MM.1S (cell line): Measurements from ENCODE around the gene ROR2.

ENCODE experiments used
- EZH2 ChIP-seq: fragments of 300-600 bp; sonication (generic); optimal IDR thresholded peaks from 2 replicates; pipeline ENCODE3; 2017; ENCODE audit warnings: low read depth, mild to moderate bottlenecking, antibody characterized with exemption, low read length, mixed read lengths
- EZH2phosphoT487 ChIP-seq: fragments of 300-600 bp; sonication (generic); IDR thresholded peaks from 2 replicates; pipeline ENCODE4 v1.6.1; 2018; ENCODE audit warnings: antibody characterized with exemption, low read length
- TF ChIP-seq, protein P1 (sequence below): fragments of 300-600 bp; sonication (generic); IDR thresholded peaks from 2 replicates; pipeline ENCODE4 v1.5.1; 2016; ENCODE audit warnings: antibody characterized with exemption, low read length, mixed read lengths

DNA sequence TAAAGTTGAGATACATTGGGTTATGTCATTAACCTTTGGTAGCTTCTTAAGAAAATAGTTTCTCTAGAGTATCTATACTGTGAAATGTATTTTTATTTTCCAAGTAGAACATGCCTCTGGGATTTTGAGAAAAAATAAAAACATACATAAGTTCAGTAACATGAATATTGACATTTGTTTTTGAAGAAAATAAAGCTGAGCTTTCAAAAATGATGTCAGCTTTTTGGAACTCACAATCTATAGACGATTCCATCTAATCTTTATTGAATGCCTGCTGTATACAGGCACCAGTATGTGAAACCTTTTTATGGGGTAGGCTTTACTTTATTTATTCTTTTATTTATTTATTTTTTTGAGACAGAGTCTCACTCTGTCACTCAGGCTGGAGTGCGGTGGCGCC is 350.5 kb downstream of the ROR2 start:
- TF ChIP-seq, protein P1, sequence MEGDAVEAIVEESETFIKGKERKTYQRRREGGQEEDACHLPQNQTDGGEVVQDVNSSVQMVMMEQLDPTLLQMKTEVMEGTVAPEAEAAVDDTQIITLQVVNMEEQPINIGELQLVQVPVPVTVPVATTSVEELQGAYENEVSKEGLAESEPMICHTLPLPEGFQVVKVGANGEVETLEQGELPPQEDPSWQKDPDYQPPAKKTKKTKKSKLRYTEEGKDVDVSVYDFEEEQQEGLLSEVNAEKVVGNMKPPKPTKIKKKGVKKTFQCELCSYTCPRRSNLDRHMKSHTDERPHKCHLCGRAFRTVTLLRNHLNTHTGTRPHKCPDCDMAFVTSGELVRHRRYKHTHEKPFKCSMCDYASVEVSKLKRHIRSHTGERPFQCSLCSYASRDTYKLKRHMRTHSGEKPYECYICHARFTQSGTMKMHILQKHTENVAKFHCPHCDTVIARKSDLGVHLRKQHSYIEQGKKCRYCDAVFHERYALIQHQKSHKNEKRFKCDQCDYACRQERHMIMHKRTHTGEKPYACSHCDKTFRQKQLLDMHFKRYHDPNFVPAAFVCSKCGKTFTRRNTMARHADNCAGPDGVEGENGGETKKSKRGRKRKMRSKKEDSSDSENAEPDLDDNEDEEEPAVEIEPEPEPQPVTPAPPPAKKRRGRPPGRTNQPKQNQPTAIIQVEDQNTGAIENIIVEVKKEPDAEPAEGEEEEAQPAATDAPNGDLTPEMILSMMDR, result no peak
- TF ChIP-seq EZH2phosphoT487 (no peak), EZH2 (no peak)
